Measurements from ENCODE around the gene CMSS1.

DNA sequence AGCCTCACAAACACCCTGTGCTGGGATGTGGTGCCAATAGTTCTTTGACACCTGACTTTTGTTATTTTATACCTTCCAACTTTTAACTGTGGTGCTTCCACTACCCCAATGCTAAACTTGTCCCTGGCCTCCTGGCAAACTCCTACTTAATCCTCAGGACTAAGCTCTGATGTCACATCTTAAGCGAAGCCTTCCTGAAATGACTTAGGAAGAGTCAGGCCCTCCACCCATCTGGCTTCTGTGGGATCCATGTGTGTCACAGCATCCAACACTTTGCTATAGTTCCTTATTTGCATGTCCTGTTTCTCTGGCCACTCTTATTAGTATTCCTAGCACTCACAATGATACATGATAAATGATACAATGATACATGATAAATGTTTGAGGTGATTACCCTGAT lies 163.5 kb downstream of the CMSS1 start:
- TF ChIP-seq, protein P1, sequence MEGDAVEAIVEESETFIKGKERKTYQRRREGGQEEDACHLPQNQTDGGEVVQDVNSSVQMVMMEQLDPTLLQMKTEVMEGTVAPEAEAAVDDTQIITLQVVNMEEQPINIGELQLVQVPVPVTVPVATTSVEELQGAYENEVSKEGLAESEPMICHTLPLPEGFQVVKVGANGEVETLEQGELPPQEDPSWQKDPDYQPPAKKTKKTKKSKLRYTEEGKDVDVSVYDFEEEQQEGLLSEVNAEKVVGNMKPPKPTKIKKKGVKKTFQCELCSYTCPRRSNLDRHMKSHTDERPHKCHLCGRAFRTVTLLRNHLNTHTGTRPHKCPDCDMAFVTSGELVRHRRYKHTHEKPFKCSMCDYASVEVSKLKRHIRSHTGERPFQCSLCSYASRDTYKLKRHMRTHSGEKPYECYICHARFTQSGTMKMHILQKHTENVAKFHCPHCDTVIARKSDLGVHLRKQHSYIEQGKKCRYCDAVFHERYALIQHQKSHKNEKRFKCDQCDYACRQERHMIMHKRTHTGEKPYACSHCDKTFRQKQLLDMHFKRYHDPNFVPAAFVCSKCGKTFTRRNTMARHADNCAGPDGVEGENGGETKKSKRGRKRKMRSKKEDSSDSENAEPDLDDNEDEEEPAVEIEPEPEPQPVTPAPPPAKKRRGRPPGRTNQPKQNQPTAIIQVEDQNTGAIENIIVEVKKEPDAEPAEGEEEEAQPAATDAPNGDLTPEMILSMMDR (IDR thresholded peaks at IDR 0.05; ENCODE audit: low read length), result no peak
- no peak for TF ChIP-seq EZH2 (IDR thresholded peaks at IDR 0.05; ENCODE audit: borderline replicate concordance, low read length)

All from OCI-LY1 (cell line).